HG03108 (cell line): ENCODE results near the gene IL34.
"Not testable (repeated sequence)": the region's sequence is repeated elsewhere in the genome, so short reads cannot be mapped to it uniquely, and the experiment has no call there.

ENCODE experiments used
- ATAC-seq: cut with Tn5 transposase; IDR thresholded peaks from one replicate; pipeline ENCODE4 v1.9.1; 2021; ENCODE audit warnings: moderate library complexity; ENCODE audit not compliant: unreplicated experiment

Gene IL34

GRCh38 chr16:70646260-70647241, at the start of gene IL34:
TSS of gene IL34 (plus strand) at chr16:70646559. CDS start at chr16:70646948, 389 bp downstream.
- ATAC-seq = no peak

DNA sequence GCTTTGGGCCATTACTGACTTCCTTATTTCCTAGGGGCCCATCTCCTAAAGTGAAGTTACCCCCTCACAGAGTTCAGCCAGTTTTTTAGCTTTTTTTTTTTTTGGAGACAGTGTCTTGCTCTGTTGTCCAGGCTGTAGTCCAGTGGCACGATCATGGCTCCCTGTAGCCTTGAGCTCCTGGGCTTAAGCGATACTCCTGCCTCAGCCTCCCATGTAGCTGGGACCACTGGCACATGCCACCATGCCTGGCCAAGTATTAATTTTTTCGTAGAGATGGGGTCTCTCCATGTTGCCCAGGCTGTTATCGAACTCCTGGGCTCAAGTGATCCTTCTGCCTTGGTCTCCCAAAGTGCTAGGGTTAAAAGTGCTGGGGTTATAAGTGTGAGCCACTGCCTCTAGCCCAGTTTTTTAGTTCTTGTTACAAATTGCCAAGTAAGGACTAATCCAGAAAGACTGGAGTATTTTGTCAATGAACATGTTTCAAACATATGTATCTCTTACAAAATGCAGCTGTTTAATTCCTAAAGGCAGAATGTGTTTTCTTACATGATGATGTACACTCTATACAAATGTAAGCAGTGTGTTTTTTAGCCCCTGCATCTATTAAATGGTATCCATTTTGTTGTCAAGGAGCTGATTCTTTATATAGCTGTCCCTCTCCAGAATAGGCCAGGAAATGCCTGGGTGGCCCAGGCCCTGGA, 49.1 kb upstream of the IL34 start:
- no peak for ATAC-seq

DNA sequence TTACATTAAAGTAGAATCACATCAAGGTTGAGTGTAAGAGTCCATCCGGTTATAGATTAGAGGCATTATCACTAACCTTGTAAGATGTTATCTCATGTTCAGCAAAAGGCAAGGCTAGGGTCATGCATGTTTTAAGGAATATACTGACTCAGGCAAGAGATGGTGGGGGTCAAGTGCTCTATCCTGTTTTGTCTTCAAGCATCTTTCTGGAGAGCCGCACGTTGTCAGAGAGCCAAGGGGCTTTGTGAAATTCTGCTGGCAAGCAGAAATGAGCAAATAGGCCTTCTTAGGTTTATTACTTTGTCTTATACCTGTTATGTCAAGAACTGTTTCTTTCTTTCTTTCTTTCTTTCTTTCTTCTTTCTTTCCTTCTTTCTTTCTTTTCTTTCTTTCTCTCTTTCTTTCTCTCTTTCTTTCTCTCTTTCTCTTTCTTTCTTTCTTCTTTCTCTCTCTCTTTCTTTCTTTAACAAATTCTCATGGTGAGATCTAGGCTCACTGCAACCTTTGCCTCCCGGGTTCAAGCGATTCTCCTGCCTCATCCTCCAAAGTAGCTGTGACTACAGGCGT, 47.3 kb upstream of the IL34 start:
- no peak for ATAC-seq

DNA sequence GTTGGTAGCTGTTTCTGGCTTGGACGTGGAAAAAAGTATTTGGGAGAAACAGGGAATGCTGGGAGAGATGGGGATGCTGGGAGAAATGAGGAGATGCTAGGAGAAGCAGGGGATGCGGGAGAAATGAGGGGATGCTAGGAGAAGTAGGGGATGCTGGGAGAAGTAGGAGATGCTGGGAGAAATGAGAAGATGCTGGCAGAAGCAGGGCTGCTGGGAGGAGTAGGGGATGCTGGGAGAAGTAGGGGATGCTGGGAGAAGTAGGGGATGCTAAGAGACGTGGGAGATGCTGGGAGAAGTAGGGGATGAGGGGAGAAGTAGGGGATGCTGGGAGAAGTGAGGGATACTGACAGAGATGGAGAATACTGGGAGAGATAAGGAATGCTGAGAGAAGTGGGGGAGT, 45.6 kb upstream of the IL34 start:
- no peak for ATAC-seq

GRCh38 chr16:70601576-70602575, 44.5 kb upstream of the IL34 start:
- ATAC-seq = no peak

DNA sequence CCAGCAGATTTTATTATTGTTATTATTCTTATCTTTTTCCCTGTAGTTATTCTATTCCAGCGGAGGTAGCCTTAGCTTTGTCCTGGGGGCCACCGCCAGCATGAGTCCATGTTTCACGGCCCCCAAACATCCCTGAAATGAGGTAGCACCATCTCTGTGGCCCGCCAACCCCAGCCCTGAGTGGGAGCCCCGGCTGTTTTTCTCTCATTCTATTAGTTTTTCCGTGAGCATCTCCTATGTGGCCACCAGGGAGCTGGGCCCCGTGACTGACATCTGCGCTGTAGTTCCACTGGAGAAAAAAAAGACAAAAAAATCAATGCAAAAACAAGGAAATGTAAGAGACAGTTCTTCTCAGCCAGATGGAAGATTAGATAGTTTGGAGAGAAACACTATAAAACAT, 43.5 kb upstream of the IL34 start:
- ATAC-seq = no peak

GRCh38 chr16:70604407-70605282, 41.7 kb upstream of the IL34 start:
- no peak for ATAC-seq

GRCh38 chr16:70605283-70605657, 41.1 kb upstream of the IL34 start:
- no peak for ATAC-seq

DNA sequence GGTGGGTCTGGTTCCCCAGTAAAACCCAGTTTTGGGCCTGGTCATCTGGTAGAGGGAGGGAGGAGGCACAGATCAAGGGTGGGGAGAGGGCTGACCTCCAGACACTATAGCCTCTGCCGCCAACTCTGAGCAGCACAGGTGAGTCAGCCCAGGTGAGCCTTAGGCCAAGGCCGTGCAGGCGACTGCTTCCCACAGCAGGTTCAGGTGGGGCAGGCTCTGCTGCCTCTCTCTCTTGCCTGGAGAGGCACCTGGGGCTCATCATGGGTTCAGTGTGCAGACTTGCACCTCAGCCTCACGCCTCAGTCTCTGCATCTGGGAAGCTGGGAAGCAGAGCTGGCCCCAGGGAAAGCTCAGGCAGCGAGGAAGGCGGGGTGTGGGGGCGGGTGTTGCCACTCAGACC, 37.8 kb upstream of the IL34 start:
- ATAC-seq = no peak

- ATAC-seq = no peak
Observed at GRCh38 chr16:70610273-70611223, 35.8 kb upstream of the IL34 start.

DNA sequence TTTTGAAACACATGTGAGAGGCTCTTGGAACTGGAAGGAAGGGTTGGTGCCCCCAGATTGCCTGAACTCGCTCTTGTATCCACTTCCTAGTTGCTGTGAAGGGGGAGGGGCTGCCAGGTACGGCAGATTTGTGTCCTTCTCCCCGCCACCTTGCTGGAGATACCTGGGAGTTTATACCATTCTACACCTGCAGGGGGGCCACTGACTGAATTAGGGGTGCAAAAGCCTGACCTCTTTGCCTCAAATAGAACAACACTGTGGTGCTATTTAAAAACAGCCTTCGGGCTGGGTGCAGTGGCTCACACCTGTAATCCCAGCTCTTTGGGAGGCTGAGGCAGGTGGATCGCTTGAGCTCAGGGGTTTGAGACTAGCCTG, 35.1 kb upstream of the IL34 start:
- no peak for ATAC-seq

- no peak for ATAC-seq
Observed at GRCh38 chr16:70611785-70612303, 34.5 kb upstream of the IL34 start.

DNA sequence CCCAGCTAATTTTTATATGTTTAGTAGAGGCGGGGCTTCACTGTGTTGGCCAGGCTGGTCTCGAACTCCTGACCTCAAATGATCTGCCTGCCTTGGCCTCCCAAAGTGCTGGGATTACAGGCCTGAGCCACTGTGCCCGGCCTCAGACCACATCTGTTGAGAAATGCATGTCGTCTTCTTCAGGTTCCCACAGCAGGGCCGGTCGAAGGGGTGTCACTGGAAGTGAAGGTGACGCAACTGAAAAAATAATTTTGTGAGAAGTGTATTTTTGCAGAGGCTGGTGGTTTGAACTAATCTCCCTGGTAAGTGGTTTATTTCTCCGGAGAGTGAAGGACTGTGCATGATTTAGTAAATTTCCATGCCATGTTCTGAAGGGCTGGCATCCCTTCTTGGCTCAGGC, 33.4 kb upstream of the IL34 start:
- ATAC-seq = no peak

- ATAC-seq = no peak
Observed at GRCh38 chr16:70614208-70614951, 32.0 kb upstream of the IL34 start.

DNA sequence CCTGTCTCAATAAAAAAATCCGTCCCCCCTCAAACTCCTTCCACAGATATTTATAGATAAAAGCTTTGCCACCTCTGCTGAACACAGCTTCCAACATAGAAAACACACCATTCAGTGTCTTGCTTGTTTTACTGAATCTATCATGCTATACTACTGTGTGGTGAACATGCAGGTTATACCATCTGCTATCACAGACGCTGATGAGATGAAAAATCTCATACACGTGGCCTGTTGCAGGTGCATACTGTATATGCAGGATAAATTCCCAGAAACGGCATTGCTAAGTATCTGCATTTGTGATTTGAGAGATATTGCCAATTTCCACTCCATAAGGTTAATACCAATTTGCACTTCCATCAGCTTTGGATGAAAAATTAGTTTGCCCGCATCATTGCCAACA, 30.4 kb upstream of the IL34 start:
- ATAC-seq = no peak

DNA sequence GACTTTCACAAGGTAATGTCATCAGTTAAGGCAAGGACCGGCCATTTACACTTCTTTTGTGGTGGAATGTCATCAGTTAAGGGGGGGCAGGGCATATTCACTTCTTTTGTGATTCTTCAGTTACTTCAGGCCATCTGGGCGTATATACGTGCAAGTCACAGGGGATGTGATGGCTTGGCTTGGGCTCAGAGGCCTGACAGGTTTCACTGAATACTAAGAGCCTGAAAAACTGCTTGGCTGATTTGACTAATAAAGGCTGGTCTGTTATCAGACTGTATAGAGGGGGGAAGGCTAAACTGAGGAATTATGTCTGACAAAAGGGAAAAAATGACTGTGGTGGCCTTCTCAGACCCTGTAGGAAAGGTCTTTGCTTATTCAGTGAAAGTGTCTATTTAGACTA, 24.5 kb upstream of the IL34 start:
- not testable (repeated sequence) for ATAC-seq

DNA sequence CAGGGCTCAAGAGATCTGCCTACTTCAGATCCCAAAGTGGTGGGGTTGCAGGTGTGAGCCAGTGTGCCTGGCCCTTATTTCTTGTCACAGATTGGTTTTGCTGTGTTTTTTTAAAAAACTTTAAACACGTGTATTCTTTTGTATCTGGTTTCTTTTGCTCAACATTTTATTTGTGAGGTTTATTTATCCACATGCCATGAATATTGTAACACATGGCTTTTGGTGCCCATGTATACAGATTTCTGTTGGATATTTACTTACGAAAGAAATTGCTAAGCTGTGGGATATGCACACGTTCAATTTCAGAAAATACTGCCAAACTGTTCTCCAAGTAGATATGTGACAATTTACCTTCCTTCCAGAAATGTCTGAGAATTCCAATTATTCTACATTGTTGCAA, 18.7 kb upstream of the IL34 start:
- no peak for ATAC-seq
